ENCODE measurements around the gene RNF149.
A peak's percentile ranks its signal among the peaks of the same experiment; 100 is the strongest.
"Not testable (repeated sequence)": the region's sequence is repeated elsewhere in the genome, so short reads cannot be mapped to it uniquely, and the experiment has no call there.

The RNF149 gene, protein sequence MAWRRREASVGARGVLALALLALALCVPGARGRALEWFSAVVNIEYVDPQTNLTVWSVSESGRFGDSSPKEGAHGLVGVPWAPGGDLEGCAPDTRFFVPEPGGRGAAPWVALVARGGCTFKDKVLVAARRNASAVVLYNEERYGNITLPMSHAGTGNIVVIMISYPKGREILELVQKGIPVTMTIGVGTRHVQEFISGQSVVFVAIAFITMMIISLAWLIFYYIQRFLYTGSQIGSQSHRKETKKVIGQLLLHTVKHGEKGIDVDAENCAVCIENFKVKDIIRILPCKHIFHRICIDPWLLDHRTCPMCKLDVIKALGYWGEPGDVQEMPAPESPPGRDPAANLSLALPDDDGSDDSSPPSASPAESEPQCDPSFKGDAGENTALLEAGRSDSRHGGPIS

DNA sequence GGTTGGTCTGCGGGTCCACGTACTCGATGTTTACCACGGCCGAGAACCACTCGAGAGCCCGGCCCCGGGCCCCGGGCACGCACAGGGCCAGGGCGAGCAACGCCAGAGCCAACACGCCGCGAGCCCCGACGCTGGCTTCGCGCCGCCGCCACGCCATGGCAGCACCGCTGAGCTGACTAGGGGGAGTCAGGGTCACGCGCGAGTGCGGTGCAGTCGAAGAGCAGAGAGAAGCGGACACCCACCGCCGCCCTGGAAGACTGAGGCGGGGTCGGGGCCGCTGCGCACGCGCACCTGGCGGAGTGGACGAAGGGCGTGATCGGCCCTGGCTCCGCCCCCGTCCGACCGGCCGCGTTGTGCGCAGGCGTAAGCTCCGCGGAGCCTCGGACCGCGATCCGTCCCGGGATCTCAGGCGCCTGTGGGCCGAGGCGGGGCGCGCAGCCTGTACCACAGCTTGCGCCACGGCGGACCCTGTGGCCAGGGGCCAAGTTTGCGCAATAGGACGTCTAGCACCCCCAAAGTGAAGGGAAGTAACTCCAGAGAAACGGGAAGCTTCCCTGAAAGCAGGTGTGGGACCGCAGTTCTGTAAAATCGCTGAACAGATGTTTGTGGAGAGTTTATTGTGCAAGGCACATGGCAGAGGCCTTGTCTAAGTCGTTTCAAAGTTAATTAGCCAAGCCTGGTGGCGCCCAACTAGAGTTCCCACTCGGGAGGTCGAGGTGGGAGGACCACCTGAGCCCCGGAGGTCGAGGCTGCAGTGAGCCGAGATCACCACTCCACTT, at the start of gene RNF149:
RNF149 (minus strand) TSS at position 270 of the 779 bp plus-strand sequence; CDS start at position 157, 113 bp downstream.
- peak; percentile 32 to 94 (median 80) for DNase-seq

DNA sequence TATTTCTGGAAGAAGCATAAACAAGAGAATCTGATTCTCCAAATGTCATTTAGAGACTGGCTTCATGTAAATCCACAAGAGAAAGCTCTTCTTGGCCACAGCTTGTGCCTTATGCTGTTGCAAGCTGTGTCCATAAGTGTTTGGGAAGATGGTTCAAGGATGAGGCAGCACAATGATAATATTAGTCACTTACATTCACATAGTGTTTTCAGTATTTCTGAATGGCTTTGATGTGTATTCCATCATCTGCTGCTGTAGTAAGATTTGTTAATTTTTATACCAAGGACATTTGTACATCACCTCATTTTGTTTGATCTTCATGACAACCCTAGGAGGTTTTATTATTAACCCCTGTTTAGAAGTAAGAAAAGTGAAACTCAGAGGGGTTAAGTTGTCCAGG, 48.9 kb upstream of the RNF149 start:
- no peak for DNase-seq

DNA sequence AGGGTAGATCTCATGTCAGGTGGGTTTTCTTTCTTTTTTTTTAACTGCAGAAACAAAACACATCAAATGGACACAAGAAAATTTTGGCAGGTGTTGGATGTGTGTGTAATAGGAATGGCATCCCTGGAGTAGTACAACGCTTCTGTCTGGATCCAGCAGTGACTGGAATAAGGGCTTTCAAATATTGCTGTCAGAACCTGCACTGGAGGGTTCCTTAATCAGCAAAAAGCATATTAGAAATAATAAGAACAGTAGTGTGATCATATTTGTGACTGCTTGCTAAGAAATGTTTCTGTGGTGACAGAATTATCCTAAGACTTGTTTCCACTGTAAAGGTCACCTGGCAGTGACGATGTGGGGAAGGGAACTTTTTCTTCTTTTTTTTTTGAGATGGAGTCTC, 48.0 kb upstream of the RNF149 start:
- no peak for DNase-seq

DNA sequence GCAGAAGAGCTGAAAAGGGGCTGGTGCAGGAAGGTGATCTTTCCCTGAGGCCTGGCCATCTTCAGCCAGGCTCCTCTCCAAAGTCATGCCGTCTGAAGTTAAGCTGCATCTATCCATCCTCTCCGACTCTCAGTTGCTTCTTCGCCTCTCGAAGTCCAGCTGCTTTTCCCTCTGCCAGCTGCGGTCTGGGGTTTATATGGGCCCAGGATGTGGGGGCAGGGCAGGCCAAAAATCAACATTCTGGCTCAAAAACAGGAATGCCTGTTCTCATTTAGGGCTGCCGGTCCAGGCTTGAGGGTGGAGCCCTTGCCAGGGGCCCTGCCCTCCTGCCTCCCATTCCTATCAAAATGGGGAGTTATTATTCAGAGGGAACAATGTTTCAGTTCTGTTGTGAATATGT, 47.6 kb upstream of the RNF149 start:
- no peak for DNase-seq

DNA sequence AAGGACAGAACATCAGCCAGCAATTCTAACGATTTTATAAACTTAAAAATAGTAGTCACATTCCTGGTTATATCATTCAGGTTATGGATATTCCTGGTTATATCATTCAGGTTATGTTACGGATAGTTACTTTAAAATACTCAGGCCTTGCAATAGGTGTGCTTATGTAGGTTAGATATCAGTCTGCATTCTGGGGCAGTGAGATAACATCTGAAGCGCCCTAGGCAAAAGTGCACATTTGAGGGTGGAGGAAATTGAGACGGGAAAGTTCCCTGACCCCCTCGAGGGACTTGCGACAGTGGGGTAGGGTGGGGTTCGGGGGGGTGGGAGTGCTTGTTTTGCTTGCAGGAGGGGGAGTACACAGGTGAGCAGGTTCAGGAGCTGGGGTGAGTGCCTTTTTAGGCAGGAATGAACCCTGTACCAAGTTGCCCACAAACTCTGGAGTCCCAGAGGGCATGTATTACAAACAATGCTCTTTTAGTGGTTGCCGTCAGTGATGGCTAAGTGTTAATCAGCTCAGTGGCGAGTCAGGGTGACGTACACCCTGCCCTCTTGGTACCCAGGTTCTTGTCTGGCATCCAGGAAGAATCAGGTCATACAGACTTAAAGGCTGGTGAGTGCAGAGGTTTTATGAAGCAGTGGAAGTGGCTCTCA, 47.0 kb upstream of the RNF149 start:
- no peak for DNase-seq

DNA sequence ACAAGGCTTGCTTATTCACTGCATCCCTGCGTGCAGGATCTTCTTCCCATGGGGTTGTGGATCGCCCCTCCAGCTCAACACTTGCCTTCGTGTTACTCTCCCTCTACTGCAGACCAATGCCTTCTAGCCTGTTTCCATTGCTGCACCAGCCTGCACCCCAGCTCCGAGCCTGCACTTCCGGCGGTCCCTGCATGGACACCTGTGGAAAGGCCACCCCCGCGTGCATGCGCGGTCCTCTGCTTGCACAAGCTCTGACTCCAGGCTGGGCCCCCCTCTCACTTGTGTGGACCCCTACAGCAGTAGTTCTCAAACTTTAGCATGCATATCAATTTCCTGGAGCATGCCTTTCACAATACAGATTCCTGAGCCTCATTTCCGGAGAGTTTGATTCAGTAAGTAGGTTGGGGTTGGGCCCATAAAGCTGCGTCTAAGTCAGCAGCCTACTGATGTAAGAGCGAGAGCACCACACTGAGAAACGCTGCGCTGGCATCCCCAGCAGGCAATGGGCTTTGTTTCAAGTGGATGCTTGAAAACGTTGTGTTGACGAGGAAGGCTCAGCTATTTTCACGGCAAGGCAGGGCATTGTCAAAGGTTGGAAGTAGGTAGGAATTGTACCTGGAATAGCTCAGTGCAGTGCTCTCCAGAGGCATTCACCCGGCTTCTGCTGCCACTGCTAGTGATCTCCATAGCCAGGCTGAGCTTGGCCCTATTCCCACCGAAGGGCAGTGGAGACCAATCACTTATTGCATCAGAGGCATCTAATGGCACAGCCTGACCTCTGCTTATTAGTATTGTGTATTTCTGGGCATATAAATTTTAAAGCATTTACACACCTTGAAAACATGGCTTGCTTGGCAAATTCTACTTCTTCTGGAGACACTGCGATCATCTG, 46.2 kb upstream of the RNF149 start:
- no peak for DNase-seq

DNA sequence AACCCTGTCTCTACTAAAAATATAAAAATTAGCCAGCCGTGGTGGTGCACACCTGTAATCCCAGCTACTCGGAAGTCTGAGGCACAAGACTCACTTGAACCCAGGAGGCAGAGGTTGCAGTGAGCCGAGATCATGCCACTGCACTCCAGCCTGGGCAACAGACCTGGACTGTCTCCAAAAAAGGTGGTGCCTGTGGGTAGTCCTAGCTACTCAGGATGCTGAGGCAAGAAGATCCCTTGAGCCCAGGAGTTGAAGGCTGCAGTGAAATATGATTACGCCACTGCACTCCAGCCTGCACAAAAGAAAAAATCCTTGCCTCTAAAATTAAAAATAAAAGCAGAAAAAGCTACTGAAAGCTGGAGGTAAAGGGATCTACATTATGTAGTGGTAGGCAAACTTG, 44.1 kb upstream of the RNF149 start:
- DNase-seq, result not testable (repeated sequence)

DNA sequence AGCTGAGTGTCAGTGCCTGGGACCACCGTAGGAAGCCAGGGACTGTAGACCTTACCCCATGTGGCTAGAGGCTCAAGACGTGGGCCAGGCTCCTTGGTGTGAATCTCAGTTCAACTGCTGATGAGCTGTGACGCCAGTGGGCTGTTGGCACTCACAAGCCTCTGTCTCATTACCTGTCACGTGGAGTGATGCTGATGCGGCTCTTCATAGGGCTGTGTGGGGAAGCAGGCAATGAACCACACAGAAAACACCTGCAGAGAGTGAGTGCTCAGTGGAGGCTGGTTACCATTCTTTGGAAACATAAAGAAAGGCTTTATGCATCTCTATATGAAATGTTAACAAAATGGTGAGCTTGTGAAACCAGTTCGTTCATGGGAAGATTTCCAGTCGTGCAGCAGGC, 42.7 kb upstream of the RNF149 start:
- DNase-seq, result no peak

DNA sequence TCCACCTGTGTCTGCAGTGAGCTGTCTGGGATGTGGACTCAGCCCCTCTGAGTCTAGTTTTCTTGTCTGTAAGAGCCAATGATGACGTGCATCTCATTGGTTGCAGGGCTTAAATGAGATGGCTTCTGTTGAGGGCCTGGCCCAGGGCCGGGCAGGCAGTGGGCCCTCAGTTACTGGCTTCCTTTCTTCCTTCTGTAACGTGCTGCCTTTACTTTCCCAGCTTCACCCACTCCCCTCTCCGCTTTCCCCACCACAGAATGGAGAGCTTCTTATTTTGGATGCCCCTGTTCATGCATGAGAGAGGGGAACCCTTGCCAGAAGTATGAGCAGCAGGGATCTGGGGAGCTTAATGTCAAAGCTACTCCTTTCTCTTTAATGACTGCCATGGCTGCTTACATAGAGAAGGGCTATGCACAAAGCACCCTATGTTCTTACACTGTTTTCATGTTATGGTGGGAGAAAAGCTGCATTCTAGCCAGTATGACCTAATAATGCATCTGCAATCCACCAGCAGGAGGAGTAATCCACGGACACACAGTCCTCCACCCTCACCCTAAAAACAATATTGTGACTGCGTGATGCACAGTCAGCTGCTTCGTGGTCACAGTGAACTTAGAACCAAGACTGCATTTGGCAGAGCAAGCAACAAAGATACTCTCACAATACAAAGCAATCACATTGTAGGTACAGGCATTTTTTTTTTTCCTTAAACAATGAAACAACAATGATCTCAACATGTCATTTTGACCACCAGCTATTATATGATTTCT, 41.6 kb upstream of the RNF149 start:
- DNase-seq, result peak in 24 of 56 donors; percentile 20 to 80 (median 44)

DNA sequence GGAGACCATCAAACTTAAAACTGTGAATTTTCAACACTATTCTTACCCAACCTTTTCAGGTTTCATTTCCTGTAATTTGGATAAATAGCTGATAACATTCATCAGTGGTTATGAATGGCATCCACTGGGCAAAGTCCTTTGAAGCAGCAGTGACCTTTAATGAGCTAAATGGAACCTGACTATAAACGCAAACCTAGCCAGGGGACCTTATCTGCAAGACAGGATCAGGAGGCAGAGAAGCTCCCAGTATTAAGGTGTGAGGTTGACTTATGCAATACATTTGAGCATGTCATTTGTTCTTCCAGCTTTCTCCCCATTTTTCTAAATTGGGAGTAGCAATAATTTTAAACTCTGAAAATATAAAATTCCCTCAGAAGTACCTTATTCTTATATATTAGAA, 40.4 kb upstream of the RNF149 start:
- DNase-seq, result no peak

DNA sequence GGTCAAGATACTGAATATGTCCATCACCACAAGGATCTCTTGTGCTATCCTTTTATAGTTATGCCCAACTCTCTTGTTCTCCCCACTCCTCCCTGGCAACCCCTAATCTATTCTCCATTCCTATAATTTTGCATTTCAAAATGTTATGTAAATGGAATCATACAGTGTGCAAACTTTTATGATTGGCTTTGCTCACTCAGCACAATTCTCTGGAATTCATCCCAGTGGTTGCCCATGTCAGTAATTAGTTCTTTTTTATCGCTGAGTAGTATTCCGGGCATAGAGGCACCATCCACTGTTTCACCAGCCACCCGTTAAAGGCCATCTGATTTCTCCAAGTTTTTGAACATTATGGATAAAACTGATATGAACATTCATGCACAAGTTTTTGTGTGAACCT, 38.4 kb upstream of the RNF149 start:
- DNase-seq, result no peak

DNA sequence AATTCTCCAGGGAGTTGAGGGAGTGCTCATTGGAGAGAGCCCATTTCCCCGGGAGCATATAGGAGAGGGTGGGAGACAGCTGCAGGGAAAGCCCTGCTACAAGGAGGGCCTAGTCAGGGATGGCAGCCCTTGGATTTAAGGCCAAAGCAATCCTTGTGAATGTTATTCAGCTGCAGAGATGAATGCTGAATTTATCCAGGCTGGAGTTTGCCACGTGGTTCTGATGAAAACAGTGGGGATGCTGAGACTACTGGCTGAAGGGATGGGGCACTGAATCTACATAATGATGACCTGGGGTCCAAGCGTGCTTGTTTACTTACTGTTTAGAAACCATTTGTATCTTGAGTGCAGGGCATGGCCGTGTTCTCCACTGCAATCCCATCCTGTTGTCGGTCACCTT, 35.6 kb upstream of the RNF149 start:
- DNase-seq, result peak in 16 of 56 donors; percentile 20 to 63 (median 36)

DNA sequence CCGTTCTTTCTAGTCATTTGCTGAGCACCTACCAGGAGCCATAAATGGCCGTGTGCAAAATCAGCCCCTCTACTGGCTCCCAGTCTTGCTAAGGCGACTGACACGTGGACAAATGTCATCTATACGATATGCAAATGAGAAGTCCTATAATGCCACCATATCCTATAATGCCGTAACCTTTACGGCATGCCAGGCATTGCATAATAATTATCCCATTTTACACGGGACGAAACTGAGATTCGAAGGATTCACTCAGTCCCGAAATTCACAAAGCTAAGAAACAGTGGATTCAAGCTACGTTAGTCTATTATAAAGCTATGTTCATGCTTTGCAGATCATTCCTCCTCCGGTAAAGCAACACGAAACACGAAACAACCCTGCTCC, 34.1 kb upstream of the RNF149 start:
- DNase-seq, result no peak

DNA sequence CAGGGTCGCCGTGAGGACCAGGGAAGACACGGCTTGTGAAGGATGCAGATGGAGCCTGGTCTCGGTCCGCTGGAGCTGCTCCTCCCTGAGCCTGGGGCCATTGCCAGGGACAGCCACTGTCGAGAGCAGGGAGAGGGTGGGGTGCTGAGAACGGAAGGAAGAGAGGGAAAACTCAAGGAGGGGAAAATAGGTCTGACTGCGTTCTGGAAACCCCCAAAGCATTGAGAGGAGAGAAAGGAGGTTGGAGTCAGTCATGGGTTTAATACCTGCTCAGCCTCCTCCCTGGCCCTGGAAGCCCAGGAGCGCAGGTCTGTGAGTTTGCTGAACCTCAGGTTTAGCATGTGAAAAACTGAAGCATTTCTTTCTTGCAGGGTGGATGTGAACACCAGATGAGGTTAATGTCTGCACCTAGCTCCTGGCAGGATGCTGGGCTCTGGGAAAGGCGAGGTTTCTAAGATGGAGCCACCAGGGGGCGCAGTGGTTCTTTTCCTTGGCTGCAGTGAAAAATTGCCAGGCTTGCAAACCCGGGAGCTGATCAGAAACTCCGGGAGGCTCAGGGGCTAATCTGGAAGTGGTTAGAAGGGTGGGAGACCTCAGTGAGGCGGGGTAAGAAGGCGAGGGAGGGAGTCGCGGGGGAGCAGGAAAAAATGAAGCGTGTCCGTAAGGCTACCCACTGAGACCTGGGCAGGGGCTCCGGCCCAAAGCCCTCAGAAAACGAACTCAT, 33.6 kb upstream of the RNF149 start:
- DNase-seq, result peak in 50 of 56 donors; percentile 17 to 87 (median 60)

DNA sequence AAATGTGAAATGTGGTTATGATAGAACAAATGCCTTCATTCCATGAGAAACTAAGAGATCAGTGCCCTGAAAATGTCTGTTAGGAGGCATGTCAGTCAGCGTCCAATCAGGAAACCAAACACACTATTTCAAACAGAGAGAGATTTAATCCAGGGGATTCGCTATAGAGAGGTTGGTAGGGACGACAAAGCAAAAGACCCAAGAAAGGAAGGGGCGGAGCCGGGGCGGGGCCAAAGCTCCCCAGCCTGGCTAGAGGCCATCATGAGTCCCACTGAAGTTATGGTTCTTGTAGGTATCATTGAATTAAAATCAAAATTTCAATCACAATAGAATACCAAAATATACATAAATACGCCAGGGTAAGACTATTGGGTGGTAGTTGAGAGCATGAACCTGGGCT, 32.9 kb upstream of the RNF149 start:
- DNase-seq, result no peak

DNA sequence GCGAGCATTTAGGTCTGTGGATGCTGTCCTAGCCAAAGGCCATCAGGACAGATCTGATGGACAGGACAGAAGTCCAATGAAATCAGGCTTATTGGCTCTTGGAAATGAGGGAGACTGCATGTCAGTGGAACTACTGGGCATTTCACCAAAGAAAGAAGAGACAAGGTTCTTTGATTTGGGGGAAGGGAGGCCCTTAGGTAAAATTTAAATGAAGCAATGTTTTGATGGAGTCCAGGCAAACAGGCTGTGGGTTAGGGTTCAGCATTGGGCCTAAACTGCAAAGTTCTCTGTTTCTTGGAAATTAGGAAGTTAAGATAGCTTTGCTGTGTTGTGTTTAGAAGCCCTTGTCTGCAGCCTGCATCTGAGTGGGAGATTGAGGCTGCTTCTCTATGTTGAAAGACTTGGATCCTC, 31.6 kb upstream of the RNF149 start:
- DNase-seq, result no peak

DNA sequence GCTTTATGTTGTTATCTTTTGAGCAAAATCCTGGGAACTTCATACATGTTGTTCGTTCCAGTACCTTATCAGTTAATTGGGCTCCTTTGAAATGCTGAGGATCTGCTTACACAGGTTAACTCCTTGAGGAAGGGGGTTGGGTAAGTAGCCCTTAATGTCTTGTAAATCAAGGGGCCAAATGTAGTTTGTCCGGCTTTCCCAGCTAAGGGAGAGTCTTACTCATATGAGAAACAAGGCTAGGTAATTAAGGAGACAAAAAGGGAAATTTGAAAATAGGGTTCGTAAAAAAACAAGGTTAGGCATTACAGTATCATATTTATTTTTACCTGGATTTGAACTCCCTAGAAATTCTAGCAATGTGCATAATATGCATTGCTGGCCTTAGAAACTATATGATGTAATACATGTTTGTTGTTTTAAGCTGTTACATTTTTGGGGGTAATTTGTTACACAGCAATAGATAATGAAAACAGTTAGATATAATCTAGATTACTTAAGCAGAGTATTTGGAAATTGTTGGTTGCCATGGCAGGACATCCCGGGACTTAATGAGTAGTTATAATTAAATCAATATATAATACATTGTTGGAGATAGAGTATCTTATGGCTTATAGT, 30.9 kb upstream of the RNF149 start:
- no peak for DNase-seq

DNA sequence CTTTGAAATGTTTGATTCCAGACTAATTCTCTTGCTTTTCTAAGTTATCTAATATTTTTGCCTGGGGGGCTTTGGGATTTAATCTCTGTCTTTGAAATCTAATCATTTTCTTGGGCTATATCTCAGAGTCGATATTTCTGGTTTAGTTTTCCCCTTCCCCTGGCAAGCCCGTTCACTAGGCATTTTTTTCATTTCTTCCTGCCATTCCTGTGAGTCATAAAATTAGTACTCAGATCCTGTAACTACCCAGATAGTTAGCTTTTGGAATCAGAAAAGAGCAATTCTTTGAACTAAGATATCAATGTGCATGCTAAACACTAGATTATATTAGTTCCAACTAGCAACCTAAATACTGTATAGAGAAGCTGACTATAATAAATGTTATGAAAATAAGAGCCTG, 29.4 kb upstream of the RNF149 start:
- no peak for DNase-seq

Measured in amygdala (tissue), 56 donors.